ENCODE data around the gene RAG2. TPM values are rescaled to one million over a fixed set of nuclear protein-coding genes. Genes with fewer than 3 reads are reported as not detected.
A peak's percentile ranks its signal among the peaks of the same experiment; 100 is the strongest.

The RAG2 gene
- total and polyA plus RNA-seq, 9 donors: 0.09 to 0.53 (median 0.27) TPM; not detected in 3

DNA sequence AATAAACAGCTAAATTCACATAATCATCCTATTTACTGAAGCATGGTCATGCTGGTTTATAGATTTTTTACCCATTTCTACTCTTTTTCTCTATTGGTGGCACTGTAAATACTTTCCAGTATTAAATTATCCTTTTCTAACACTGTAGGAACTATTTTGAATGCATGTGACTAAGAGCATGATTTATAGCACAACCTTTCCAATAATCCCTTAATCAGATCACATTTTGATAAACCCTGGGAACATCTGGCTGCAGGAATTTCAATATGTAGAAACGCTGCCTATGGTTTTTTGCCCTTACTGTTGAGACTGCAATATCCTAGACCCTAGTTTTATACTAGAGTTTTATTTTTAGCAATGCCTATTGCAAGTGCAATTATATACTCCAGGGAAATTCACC is 19.6 kb downstream of the RAG2 start:
- no peaks in the 10 kb centered on the region for H3K36me3 ChIP-seq (ENCODE audit: control insufficient read depth, insufficient read depth, low read length)
- no peaks in the 10 kb centered on the region for H3K27me3 ChIP-seq (ENCODE audit: control insufficient read depth, insufficient read depth, low read length)
- no CpG with 5 or more reads among the region's 1 CpG for WGBS (ENCODE audit: insufficient coverage)
- DNase-seq: no peak
- no peak overlapping the region for H3K27ac ChIP-seq (ENCODE audit: low read length)
- no peak overlapping the region for H3K4me3 ChIP-seq (ENCODE audit: low read length)
- no peaks in the 10 kb centered on the region for H3K9me3 ChIP-seq (replicated peaks; ENCODE audit: control insufficient read depth, low read depth, low read length)
- H3K4me1 ChIP-seq (ENCODE audit: control insufficient read depth, insufficient read depth, low read length): no peaks in the 10 kb centered on the region

DNA sequence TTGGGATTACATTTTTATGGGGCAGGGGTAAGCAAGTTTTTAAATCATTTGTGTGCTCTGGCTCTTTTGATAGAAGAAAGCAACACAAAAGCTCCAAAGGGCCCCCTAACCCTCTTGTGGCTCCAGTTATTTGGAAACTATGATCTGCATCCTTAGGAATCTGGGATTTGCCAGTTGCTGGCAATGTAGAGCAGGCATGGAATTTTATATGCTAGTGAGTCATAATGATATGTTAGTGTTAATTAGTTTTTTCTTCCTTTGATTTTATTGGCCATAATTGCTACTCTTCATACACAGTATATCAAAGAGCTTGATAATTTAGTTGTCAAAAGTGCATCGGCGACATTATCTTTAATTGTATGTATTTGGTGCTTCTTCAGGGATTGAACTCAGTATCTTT is 20.2 kb downstream of the RAG2 start:
- Histone ChIP-seq H3K4me3 (ENCODE audit: low read length) (no peak overlapping the region), H3K27me3 (ENCODE audit: control insufficient read depth, insufficient read depth, low read length) (no peaks in the 10 kb centered on the region), H3K36me3 (ENCODE audit: control insufficient read depth, insufficient read depth, low read length) (no peaks in the 10 kb centered on the region), H3K9me3 (replicated peaks; ENCODE audit: control insufficient read depth, low read depth, low read length) (no peaks in the 10 kb centered on the region), H3K27ac (ENCODE audit: low read length) (peak overlapping the region; percentile 69), H3K4me1 (ENCODE audit: control insufficient read depth, insufficient read depth, low read length) (no peaks in the 10 kb centered on the region)
- no CpG with 5 or more reads among the region's 2 CpGs for WGBS (ENCODE audit: insufficient coverage)
- peak; percentile 52 for DNase-seq

DNA sequence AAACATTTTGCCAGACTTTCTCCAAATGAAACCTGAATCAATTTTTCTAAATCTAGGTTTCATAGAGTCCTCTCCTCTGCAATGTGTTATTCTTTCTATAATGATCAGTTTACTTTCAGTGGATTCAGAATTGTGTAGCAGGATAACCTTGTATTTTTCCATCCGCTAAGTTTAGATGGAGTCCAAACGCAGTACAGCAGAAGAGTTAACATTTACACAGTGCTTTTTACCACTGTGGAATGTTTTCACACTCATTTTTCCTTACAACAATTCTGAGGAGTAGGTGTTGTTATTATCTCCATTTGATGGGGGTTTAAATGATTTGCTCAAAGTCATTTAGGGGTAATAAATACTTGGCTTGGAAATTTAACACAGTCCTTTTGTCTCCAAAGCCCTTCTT is 20.7 kb downstream of the RAG2 start:
- no CpG with 5 or more reads among the region's 2 CpGs for WGBS (ENCODE audit: insufficient coverage)
- H3K4me1 ChIP-seq (ENCODE audit: control insufficient read depth, insufficient read depth, low read length): no peaks in the 10 kb centered on the region
- no peaks in the 10 kb centered on the region for H3K9me3 ChIP-seq (replicated peaks; ENCODE audit: control insufficient read depth, low read depth, low read length)
- DNase-seq: no peak
- no peaks in the 10 kb centered on the region for H3K27me3 ChIP-seq (ENCODE audit: control insufficient read depth, insufficient read depth, low read length)
- H3K27ac ChIP-seq (ENCODE audit: low read length): peak overlapping the region; percentile 69
- H3K4me3 ChIP-seq (ENCODE audit: low read length): no peak overlapping the region
- no peaks in the 10 kb centered on the region for H3K36me3 ChIP-seq (ENCODE audit: control insufficient read depth, insufficient read depth, low read length)

DNA sequence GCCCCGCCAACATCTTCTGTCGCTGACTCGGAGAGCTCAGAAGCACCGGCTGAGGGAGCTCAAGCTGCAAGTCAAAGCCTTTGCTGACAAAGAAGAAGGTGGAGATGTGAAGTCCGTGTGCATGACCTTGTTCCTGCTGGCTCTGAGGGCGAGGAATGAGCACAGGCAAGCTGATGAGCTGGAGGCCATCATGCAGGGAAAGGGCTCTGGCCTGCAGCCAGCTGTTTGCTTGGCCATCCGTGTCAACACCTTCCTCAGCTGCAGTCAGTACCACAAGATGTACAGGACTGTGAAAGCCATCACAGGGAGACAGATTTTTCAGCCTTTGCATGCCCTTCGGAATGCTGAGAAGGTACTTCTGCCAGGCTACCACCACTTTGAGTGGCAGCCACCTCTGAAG is 23.6 kb downstream of the RAG2 start:
- DNase-seq: peak; percentile 7
- H3K27me3 ChIP-seq (ENCODE audit: control insufficient read depth, insufficient read depth, low read length): peaks cover 4% of the 10 kb centered on the region
- no peaks in the 10 kb centered on the region for H3K36me3 ChIP-seq (ENCODE audit: control insufficient read depth, insufficient read depth, low read length)
- no peak overlapping the region for H3K27ac ChIP-seq (ENCODE audit: low read length)
- H3K9me3 ChIP-seq (replicated peaks; ENCODE audit: control insufficient read depth, low read depth, low read length): no peaks in the 10 kb centered on the region
- WGBS (ENCODE audit: insufficient coverage): 83% methylated on average over 8 of the region's 8 CpGs
- no peak overlapping the region for H3K4me3 ChIP-seq (ENCODE audit: low read length)
- no peaks in the 10 kb centered on the region for H3K4me1 ChIP-seq (ENCODE audit: control insufficient read depth, insufficient read depth, low read length)

DNA sequence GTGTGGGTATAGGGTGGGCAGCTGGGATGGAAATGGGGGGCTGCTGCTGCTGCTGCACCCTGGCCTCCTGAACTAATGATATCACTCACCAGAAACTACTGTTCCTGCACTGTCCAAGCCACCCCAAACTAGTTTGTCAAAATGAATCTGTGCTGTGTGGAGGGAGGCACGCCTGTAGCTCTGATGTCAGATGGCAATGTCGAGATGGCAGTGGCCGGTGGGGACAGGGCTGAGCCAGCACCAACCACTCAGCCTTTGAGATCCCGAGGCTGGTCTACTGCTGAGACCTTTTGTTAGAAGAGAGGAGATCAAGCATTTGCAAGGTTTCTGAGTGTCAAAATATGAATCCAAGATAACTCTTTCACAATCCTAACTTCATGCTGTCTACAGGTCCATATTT is 28.9 kb downstream of the RAG2 start:
- H3K9me3 ChIP-seq (replicated peaks; ENCODE audit: control insufficient read depth, low read depth, low read length): no peaks in the 10 kb centered on the region
- DNase-seq: no peak
- WGBS (ENCODE audit: insufficient coverage): no CpG with 5 or more reads among the region's 4 CpGs
- no peak overlapping the region for H3K27ac ChIP-seq (ENCODE audit: low read length)
- no peaks in the 10 kb centered on the region for H3K36me3 ChIP-seq (ENCODE audit: control insufficient read depth, insufficient read depth, low read length)
- peaks cover 3% of the 10 kb centered on the region for H3K4me1 ChIP-seq (ENCODE audit: control insufficient read depth, insufficient read depth, low read length)
- H3K27me3 ChIP-seq (ENCODE audit: control insufficient read depth, insufficient read depth, low read length): peaks cover 7% of the 10 kb centered on the region
- H3K4me3 ChIP-seq (ENCODE audit: low read length): no peak overlapping the region

DNA sequence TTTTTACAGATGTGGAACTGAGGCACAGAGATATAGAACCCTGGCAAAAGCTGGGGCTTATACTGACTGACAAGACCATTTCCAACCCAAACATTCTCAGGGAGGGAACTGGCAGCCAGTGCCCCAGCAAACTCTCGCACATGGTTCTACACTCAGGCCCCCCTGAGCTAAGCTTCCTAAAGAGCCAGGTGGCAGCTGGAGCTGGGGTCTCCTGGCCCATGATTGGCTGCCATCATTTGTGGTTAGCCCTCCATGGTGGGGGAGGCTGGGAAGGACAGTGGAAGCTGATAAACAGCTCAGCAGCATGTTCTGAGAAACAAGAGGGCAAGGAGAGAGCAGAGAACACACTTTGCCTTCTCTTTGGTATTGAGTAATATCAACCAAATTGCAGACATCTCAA is 30.3 kb downstream of the RAG2 start, which contains the start of gene RAG1:
TSS of gene RAG1 (plus strand) at position 314 of the 400 bp plus-strand sequence. CDS start 5,298 bp downstream, outside the sequence.
- DNase-seq: no peak
- Histone ChIP-seq H3K36me3 (ENCODE audit: control insufficient read depth, insufficient read depth, low read length) (no peaks in the 10 kb centered on the region), H3K9me3 (replicated peaks; ENCODE audit: control insufficient read depth, low read depth, low read length) (no peaks in the 10 kb centered on the region), H3K27ac (ENCODE audit: low read length) (no peak within 1 kb of the TSS), H3K4me3 (ENCODE audit: low read length) (no peak within 1 kb of the TSS), H3K4me1 (ENCODE audit: control insufficient read depth, insufficient read depth, low read length) (peaks cover 3% of the 10 kb centered on the region), H3K27me3 (ENCODE audit: control insufficient read depth, insufficient read depth, low read length) (peaks cover 7% of the 10 kb centered on the region)
- no CpG with 5 or more reads among the region's 1 CpG for WGBS (ENCODE audit: insufficient coverage)

DNA sequence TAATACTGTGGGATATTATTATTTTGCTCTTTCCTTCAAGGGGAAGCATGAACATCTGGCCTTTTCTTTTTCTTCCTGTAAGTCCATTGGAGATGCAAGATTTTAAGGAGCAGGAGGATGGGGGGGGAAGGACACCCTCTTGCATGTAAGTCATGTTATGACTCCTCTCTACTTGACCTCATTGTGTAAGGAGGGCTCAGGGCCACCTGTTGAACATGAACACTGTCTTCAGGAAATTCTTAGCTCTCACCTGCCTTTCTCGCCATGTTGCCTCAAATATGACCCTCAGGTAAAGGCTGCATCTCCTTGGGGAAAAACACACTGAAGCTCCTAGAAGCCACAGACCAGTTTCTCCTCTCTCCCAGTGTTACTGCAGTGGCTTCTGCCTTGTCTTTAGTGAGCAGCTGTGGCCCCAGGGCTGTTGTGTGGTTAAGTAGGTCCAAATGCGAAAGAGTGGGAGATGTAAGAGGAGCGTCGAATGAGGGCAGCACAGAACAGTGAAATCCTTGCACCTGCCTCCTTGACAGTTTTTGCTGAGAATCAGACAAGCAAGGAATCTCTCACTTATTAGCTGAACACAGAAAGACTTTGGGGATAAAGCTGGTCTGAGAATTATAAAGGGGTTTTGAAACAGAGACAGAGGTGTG is 31.5 kb downstream of the RAG2 start:
- Histone ChIP-seq H3K4me1 (ENCODE audit: control insufficient read depth, insufficient read depth, low read length) (peaks cover 3% of the 10 kb centered on the region), H3K4me3 (ENCODE audit: low read length) (no peak overlapping the region), H3K27ac (ENCODE audit: low read length) (no peak overlapping the region), H3K27me3 (ENCODE audit: control insufficient read depth, insufficient read depth, low read length) (peaks cover 3% of the 10 kb centered on the region), H3K36me3 (ENCODE audit: control insufficient read depth, insufficient read depth, low read length) (no peaks in the 10 kb centered on the region), H3K9me3 (replicated peaks; ENCODE audit: control insufficient read depth, low read depth, low read length) (no peaks in the 10 kb centered on the region)
- no peak for DNase-seq
- WGBS (ENCODE audit: insufficient coverage): no CpG with 5 or more reads among the region's 4 CpGs

DNA sequence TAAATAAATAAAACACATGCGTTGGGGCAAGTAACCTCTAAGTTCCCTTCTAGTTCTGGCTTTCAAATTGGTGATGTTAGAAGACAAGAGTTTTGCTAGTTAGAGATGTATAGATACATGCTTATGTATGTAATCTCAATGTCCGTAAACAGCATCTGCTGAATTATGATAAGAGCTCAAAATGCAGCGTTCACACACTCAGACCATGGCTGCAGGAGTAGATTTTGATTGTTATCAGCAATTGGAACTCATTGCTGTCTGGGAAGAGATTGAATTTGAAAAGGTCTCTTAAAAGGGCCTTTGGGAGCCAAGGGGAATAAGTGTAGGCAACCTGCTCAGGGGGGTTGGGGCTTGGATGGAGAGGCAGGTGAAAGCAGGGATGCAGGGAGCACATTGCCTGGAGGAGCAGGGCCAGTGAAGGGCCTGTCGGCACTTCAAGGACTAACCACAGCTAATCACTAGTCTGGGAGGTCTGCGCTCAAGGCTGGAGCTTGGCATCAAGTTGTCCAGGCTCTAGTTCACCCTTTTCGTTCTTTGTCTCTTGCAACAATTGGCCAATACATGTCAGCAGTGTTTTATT is 32.9 kb downstream of the RAG2 start:
- peaks cover 3% of the 10 kb centered on the region for H3K27me3 ChIP-seq (ENCODE audit: control insufficient read depth, insufficient read depth, low read length)
- H3K36me3 ChIP-seq (ENCODE audit: control insufficient read depth, insufficient read depth, low read length): no peaks in the 10 kb centered on the region
- no peak for DNase-seq
- H3K9me3 ChIP-seq (replicated peaks; ENCODE audit: control insufficient read depth, low read depth, low read length): no peaks in the 10 kb centered on the region
- H3K4me1 ChIP-seq (ENCODE audit: control insufficient read depth, insufficient read depth, low read length): peaks cover 3% of the 10 kb centered on the region
- H3K27ac ChIP-seq (ENCODE audit: low read length): no peak overlapping the region
- WGBS (ENCODE audit: insufficient coverage): 65% methylated on average over 2 of the region's 6 CpGs
- H3K4me3 ChIP-seq (ENCODE audit: low read length): no peak overlapping the region

GRCh38 chr11:36564376-36565030 is 33.5 kb downstream of the RAG2 start:
- Histone ChIP-seq H3K4me1 (ENCODE audit: control insufficient read depth, insufficient read depth, low read length) (peaks cover 3% of the 10 kb centered on the region), H3K27me3 (ENCODE audit: control insufficient read depth, insufficient read depth, low read length) (peaks cover 3% of the 10 kb centered on the region), H3K9me3 (replicated peaks; ENCODE audit: control insufficient read depth, low read depth, low read length) (no peaks in the 10 kb centered on the region), H3K27ac (ENCODE audit: low read length) (no peak overlapping the region), H3K4me3 (ENCODE audit: low read length) (peak overlapping the region; percentile 41), H3K36me3 (ENCODE audit: control insufficient read depth, insufficient read depth, low read length) (no peaks in the 10 kb centered on the region)
- 5% methylated on average over 6 of the region's 15 CpGs for WGBS (ENCODE audit: insufficient coverage)
- DNase-seq: peak; percentile 81

DNA sequence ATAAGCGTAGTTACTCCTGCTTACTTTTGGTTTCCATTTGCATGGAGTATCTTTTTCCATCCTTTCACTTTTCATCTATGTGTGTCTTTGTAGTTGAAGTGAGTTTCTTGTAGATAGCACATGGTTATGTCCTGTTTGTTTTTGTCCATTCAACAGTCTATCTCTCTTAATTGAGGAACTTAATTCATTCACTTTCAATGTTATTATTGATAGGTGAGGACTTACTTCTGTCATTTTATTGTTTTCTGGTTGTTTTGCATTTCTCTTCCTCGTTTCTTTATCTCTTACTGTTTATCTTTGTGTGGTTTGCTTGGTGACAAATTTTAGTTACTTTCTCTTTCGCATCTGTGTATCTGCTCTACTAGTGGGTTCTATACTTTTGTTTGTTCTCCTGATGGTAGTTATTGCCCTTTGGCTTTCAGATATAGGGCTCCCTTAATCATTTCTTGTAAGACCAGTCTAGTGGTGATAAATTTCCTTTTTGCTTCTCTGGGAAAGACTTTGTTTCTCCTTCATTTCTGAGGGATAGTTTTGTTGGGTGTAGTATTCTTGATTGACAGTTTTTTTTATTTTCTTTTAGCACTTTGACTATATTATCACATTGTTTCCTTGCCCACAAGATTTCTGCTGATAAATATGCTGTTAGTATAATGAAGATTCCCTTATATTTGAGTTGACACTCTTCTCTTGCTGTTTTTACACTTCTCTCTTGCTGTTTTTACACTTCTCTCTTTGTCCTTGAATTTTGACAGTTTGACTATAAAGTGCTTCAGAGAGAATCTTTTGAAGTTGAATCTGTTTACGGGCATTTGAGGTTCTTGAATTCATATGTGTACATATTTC is 39.2 kb downstream of the RAG2 start:
- Histone ChIP-seq H3K4me1 (ENCODE audit: control insufficient read depth, insufficient read depth, low read length) (no peaks in the 10 kb centered on the region), H3K9me3 (replicated peaks; ENCODE audit: control insufficient read depth, low read depth, low read length) (no peaks in the 10 kb centered on the region), H3K36me3 (ENCODE audit: control insufficient read depth, insufficient read depth, low read length) (no peaks in the 10 kb centered on the region), H3K4me3 (ENCODE audit: low read length) (no peak overlapping the region), H3K27me3 (ENCODE audit: control insufficient read depth, insufficient read depth, low read length) (no peaks in the 10 kb centered on the region), H3K27ac (ENCODE audit: low read length) (no peak overlapping the region)
- DNase-seq: no peak
- no CpG with 5 or more reads among the region's 4 CpGs for WGBS (ENCODE audit: insufficient coverage)
